ENCODE data around the gene MLPH.

MLPH gene

DNA sequence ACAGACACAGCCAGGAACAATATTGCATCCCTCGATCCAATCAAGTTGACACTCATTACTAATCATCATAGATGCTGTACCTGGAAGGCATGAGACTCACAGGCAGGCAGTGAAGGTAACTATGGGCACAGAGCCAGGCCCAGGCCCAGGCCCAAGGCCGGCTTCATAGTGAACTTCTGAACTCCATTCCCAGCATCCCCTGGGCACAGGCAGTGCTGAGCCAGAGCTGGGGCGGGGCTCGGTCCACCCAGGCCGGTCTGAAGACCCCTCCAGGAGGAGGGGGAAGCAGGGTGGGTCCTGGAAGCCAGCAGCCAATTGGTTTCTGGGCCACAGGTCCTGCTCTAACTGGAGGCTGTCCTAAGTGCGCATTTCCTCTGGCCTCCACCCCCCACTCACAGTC is 37.6 kb downstream of the MLPH start:
- DNase-seq (ENCODE audit: low read depth) = no peak

DNA sequence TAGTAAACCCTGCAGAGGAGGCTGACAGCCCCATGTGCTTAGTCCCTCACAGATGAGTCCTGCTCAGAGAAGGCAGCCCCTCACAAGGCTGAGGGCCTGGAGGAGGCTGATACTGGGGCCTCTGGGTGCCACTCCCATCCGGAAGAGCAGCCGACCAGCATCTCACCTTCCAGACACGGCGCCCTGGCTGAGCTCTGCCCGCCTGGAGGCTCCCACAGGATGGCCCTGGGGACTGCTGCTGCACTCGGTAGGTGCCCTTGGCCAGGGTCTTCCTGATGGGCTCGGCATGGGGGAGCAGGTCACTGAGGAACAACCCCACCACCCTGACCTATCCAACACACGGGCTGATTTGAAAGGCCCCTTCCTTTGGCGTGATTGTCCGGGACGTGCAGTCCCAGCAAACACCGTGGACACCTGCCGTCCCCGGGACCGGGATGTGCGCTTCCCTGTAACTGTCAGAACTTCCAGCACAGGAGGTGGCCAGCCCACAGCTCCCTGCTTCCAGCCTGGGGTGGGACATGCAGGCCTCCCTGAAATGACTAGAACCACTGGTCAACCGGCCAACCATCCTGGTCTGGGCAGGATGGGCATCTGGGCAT is 38.6 kb downstream of the MLPH start:
- DNase-seq (ENCODE audit: low read depth) = no peak

DNA sequence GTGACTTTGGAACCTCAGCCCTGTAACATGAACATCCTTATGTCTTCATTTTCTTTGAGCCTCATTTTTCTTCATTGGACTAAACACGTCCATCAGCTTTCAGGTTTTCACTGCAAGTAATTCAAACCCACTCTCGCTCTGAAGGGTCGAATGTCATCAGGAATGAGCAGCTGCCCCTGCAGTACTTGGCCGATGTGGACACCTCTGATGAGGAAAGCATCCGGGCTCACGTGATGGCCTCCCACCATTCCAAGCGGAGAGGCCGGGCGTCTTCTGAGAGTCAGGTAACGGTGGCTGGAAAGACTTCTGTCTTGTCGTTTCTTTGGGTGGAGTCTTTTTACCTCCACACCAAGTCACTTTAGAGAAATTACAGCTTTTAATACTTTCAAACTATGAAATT is 40.2 kb downstream of the MLPH start:
- no peak for DNase-seq (ENCODE audit: low read depth)

DNA sequence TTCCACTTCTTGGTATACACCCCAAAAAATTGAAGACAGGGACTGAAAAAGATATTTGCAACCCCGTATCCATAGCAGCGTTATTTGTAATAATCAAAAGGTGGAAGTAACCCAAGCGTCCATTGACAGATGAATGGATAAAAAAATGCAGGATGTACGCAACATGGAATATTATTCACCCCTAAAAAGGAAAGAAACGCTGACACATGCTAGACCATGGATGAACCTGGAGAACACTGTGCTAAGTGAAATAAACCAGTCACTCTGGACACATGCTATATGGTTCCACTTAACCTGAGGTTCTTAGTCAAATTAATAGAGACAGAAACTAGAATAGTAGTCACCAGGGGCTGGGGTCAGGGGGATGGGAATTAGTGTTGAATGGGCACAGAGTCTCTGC is 40.7 kb downstream of the MLPH start:
- DNase-seq (ENCODE audit: low read depth) = no peak

DNA sequence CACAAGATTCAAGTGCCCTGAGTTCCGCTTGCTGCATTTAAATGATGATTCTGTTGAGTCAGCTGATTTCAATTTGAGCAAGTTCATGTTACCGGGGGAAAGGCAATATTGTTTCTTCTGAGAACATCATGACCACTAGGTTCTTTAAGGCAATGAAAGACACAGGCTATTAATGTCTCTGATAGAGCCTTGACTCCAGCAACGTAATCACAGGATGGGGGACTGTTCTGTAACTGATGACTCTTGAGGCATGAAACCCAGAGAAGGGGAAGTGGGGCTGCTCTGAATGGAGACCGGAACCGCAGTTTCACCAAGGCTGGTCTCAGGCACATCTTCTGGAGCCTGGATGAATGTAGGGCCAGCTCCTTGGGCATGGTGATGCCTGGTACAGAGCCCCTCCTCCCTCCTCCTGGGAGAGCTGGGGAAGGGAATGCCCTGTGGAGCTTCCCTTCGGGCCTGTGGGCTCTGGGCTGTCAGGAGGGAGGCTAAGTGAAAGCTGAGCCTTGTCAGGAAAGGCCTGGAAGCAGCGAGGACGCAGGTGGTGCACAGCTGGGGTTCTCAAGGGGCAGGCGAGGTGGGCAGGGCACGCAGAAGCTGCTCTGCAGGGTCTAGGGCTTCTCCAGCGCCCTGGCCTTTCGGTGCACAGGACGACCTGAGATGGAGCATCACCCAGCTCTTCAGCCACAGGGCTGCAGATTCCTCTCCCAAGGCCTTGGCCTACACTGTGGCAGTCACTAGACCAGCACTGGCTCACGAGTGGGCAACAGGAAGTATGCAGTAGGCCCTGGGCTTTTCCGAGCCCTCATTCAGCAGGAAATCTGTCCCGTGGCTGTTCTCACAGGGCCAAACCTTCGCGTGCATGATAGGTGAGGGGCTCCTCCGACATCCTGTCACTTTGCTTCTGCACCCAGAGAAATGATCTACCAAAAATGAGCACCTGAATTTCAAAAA is 42.7 kb downstream of the MLPH start:
- no peak for DNase-seq (ENCODE audit: low read depth)

DNA sequence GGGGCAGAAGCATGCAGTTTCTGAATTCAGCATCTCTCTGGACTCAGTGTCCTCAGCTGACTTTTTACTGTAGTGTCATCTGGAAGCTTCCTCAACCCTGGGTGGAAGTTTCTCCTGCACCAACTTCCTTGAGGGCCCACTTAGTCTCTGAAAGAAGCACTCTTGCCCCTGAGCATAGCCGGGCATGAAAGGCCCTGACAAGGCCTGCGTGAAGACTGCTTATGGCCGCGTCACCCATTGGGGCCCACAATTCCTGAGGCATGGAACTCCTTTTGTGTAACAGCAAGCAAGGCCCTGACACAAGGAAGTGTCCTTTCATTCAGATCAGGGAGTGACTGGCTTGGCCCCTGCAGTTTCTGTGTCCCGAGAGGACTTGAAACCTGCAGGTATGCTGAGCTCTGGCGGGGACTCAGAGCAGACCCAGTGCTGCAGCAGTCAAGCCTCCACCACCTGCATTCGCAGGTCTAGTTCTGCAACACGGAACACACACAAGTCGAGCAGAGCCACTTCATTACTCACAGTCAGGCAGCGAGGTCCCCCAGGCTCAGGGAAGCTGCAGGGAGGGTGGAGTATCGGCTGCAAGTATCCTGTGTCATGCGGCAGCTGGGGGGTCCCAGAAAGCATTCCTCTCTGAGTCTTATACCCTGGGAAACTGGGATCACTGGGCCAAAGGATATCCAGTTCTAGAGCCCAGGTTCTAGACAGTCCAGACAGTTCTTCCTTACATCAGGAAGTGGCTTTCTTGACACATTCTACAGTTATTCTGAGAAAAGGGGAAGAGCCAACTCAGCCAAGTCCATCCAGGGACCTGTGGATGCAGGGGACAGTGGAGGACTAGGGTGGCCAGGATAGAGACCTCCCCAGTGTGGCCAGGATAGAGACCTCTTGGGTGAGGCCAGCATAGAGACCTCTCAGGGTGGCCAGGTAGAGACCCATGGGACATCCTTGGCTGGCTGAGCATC is 43.7 kb downstream of the MLPH start:
- DNase-seq (ENCODE audit: low read depth) = no peak

DNA sequence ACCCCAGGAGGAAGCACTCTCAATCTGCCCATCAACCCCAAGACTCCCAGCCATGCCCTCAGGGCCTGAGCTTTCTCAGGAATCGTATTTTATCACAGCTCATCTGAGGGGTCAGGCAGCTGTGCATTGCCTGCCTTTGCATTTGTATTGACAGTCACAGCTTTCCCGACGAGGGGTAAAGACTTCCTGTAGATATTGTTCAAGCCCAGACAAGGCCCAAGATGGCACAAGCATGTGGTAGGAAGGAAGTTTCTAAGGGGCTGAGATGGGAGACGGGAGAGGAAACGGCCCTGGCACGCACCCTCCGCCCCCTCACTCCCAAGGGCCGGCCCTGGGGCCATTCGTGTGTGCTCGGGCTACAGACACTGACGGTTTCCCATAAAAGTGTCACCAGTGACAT is 45.1 kb downstream of the MLPH start:
- no peak for DNase-seq (ENCODE audit: low read depth)

DNA sequence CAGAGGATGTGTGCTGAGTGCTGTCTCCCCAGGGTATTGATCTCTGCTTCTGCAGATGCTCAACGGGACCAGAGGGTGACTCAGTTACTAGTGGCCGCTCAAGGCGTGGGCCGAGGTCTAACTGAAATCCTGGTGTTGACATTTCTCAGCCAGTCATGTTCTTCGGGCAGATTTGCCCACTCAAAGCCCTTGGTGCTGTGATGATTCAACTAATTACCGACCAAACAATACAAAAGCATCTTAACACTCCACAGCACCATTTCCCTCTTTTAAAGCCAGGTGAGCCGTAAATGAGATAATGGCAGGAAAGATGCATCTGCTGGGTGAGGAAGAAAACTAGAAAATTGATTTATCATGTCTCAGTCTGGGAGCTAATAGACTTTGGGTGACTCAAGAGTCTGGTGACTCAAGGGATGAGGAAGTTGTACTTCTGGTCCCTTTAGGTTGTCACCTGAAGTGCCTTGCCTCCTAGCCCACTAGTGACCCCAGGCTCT is 46.7 kb downstream of the MLPH start:
- no peak for DNase-seq (ENCODE audit: low read depth)

DNA sequence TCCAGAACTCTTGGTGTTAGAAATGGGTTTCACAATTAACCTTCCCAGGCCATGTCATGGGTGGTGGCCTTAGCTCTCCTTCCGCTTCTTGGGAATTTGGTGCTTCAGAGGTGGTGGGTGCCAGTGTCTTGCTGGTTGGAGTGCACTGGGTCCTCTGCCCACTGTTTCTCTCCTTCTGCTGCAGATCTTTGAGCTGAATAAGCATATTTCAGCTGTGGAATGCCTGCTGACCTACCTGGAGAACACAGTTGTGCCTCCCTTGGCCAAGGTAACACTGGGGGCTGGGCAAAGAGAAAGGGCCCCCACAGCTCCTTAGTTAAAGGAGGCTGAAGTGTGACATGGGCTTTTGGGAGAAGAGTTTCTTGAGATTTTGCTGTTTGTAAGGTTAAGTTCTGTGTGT is 47.3 kb downstream of the MLPH start:
- no peak for DNase-seq (ENCODE audit: low read depth)

DNA sequence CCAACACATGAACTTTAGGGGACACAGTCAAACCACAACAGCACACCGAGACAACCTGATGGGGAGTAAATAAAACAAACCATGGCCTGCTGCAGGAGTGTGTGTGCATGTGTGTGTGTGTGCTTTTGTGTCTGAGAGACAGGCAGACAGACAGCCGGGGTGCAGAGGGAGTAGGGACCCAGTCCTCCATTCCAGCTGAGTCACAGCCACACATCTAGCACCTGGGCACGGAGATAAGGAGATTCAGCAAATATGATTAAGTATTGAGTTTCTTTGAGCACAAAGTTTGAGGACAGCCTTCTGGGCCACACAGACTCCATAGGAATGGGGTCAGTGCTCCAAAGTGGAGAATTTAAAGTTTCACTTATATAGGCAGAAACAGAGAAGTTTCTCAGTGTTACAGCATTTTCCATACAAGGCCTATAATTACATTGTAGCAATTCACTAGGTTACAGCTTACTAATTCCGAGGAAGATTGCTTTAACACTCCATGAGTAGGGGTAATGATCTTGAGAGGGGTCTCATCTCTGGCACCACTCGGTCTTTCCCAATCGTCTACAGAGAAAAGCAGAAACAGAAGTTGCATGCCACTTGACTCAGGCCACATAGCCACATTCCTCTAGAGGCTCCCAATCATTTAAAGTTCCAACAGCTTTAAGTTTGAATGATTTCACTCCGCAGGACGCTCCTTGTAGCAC is 48.5 kb downstream of the MLPH start:
- DNase-seq (ENCODE audit: low read depth) = no peak

DNA sequence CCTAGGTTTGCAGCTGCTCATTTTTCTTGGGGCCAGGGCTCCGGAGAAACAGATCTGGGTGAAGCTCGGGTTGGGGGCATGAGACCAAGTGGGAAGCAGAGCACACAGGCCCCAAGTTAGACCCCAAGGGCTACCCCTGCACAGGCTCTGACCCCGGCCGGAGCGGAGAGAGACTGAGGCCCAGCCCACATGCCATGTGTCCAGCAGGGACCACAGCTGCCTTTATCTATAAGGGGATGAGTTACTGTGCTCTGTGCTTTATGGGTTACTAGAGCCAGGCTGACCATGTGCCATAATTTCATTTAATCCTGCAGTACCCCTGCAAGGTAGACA is 49.0 kb downstream of the MLPH start:
- DNase-seq (ENCODE audit: low read depth) = no peak

DNA sequence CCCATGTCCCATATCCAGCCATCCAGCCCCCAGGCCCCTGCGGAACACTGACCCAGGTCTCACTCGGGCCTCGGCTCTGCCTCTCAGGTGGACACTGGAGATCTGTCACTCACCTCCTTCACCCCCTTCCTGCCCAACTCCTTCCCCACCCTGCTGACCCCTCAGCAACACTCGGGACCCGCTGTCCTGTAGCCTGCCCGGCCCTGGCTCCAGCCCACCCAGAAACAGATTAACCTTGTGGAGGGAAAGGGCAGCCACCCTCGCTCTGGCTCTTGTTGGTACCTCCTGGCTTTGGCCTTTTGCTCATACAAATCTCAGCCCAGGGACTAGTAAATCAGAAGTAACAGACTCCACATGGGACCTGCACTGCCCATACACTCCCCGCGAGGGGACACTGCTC is 49.6 kb downstream of the MLPH start:
- no peak for DNase-seq (ENCODE audit: low read depth)

DNA sequence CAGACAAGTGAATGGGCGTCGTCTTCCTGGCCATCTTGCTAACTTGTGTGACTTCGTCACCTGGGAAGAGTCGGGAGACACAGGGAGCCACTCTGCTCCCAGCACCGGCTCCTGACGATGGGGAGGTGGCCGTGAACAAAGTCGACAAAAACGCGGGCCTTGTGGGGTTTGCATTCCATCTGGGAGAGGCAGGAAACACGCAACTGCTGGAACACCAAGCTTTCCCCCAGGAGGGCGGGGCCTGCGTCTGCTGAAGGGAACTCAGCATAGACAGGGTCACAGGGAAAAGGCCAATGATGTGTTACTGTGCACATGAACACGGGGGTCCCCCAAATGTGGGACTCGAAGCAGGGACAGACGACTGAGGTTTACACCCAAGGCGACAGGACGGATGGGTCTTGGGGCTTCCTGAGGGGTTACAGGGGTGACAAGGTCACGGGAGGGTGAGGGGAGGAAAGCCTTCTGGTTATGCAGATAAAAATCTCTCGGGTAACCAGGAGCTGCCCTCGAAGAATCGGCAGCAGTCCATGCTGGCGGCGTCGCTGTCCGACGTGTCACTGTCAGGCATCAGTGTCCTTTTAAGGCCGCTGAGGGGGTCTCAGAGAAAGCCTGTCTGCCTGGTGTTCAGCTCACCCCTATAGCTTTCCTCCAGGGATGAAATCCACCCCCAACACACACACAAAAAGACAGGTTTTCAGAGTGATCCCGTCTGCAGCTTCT is 51.1 kb downstream of the MLPH start:
- no peak for DNase-seq (ENCODE audit: low read depth)

DNA sequence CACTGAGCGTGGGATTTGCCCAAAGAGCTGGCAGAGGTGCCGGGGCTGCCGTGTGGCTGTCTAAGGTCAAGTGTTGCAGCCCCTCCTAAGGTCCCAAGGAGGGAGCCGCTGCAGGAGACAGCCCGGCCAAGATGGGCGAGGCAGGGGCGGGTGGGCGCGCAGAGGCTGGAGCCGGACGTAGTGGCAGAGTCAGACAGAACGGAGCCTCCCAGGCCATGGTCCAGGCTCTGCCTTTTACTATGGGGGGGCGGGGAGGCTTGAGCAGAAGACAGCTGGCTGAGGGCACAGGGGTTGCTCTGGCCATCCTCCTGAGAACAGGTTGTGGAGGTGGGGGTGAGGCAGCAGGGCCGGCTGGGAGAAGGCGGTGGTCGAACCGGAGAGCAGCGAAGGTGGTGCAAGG is 51.9 kb downstream of the MLPH start:
- DNase-seq (ENCODE audit: low read depth) = no peak

DNA sequence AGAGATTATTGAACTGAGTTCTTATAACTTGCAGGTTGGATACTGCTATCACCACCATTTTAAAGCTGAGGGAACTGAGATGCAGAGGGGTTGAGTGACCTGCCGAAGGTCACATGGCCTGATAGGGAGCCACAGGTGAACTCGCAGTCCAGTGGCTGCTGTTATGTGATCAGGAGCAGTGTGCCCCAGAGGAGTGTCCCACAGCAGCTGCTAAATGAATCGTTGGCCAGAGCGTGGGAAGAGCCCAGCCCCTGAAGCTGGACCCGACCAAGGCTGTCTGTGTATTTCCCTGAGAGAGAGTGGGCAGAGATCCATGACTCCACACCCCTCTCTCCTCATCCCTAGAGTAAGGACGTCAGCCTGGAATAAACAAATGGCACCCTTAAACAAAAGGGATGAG is 52.6 kb downstream of the MLPH start:
- DNase-seq (ENCODE audit: low read depth) = no peak

DNA sequence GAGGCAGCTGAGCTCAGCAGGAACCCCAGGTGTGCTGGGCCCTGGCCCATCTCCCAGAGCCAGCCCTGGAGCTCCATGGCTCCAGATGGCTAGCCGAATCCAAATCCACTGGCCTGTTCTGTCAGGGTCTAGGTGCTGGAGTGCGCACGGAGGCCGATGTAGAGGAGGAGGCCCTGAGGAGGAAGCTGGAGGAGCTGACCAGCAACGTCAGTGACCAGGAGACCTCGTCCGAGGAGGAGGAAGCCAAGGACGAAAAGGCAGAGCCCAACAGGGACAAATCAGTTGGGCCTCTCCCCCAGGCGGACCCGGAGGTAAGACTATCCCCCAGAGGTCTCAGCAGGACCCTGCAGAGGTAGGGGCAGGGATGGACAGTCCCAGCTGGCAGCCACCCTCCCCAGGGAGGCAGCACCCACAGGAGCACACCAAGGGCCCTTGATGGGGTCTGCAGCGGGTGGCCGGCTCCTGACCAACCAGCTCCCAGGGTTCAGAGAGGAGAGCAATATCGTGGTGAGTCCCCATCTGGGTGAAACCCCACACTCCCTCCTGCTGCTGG is 53.2 kb downstream of the MLPH start:
- no peak for DNase-seq (ENCODE audit: low read depth)

DNA sequence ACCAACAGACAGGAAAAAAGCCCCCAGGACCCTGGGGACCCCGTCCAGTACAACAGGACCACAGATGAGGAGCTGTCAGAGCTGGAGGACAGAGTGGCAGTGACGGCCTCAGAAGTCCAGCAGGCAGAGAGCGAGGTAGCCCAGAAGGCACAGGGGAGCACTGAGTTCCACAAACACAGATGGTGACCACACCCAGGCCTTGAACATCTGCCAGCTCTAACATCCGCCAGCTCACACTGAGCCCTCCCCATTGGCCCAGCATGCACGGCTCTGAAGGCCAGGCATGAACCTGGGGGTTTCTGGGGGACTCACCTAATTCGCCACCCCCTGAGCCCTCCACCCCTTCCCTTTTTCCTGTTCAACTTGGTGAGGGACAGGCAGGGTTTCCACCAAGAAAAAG is 53.8 kb downstream of the MLPH start:
- peak; percentile 71 for DNase-seq (ENCODE audit: low read depth)

DNA sequence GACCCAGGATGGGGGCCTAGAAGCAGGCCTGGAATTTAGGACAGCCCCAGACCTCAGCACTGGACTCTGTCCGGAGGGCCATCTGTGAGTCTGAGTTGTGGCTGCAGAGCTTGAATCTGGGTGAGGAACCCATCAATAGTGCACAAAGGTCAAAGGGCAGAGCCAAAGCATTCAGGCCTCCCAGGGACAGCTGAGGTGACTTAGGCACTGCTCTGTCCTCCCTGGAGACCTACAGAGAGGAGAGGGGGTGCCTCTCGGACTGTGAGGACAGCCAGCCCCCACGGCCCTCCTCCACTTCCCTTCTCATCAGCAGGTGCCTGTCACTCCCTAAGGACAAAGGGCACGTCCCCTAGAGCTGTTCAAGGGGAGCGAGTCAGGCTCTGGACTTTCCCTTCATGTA is 54.2 kb downstream of the MLPH start:
- DNase-seq (ENCODE audit: low read depth) = no peak

DNA sequence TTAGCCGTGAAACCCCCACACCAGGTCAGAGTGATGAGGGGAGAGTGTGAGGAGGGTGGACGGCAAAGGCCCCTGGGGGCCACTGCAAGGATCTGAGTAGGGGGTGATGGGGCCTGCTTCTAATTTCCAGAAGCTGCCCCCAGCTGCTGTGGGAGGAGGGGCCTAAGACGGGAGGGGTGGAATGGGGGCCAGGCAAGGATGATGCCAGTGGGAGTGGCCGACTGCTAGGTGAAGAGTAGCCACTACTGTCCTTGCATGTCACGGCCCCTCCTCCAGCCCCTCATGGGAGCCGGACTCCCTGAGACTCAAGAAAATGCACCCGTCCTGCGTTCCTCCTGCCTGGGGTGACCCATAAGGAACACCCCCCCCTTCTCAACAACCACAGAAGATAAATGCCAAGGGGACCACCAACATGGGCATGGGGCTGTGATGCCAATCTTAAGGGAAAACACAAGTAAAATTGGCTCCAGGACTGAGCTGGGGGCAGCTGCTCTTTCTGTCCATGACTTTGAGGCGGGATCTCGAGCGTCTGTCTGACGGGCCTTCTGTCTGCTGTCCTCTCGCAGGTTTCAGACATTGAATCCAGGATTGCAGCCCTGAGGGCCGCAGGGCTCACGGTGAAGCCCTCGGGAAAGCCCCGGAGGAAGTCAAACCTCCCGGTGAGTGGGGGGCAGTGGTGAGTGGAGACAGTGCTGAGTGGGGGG is 55.1 kb downstream of the MLPH start:
- no peak for DNase-seq (ENCODE audit: low read depth)
